Fibroblast of lung (primary cell): Measurements from ENCODE around the gene FEZ2. TPM values are rescaled to one million over a fixed set of nuclear protein-coding genes. Genes with fewer than 3 reads are reported as not detected.

Experiments
- DNase-seq, 2 donors: peaks; one replicate each; pipeline versions ENCODE4 v3.0.0 to v3.0.0-alpha.2; 2010; ENCODE audit warnings: low read depth in 2 of 2
- H2AFZ ChIP-seq: 2 replicates; pipeline ENCODE4 v1.5.1; 2012; ENCODE audit warnings: low read length, control low read depth, inconsistent platforms
- H3K27ac ChIP-seq: 2 replicates; pipeline ENCODE4 v1.5.1; 2011; ENCODE audit warnings: low read length, control low read depth; ENCODE audit not compliant: insufficient read depth
- H3K27me3 ChIP-seq: 2 replicates; pipeline ENCODE4 v1.5.1; 2011; ENCODE audit warnings: mild to moderate bottlenecking, low read length; ENCODE audit not compliant: control insufficient read depth, insufficient read depth
- H3K36me3 ChIP-seq: 2 replicates; pipeline ENCODE4 v1.5.1; 2011; ENCODE audit warnings: low read length; ENCODE audit not compliant: control insufficient read depth, insufficient read depth
- H3K4me1 ChIP-seq: 2 replicates; pipeline ENCODE4 v1.5.1; 2011; ENCODE audit warnings: low read length; ENCODE audit not compliant: control insufficient read depth, insufficient read depth; ENCODE audit errors: extremely low read depth
- H3K4me2 ChIP-seq: 2 replicates; pipeline ENCODE4 v1.5.1; 2011; ENCODE audit warnings: low read length, control low read depth; ENCODE audit not compliant: insufficient read depth; ENCODE audit errors: extremely low read depth
- H3K4me3 ChIP-seq, 4 experiments: fragments of 200-600 bp in 1 of 4; sonication (generic) in 1 of 4; replicated peaks in 1 of 4; 2 replicates each; pipeline ENCODE4 v1.5.1; 2011 to 2016; ENCODE audit warnings: low read length in 4 of 4, low read depth in 3 of 4, mild to moderate bottlenecking in 3 of 4, control low read depth in 2 of 4, inconsistent platforms in 1 of 4, mixed read lengths in 1 of 4; ENCODE audit not compliant: insufficient read depth in 1 of 4; ENCODE audit errors: control extremely low read depth in 1 of 4
- H3K79me2 ChIP-seq: 2 replicates; pipeline ENCODE4 v1.5.1; 2012; ENCODE audit warnings: mild to moderate bottlenecking, low read length, inconsistent platforms; ENCODE audit not compliant: control insufficient read depth, insufficient read depth
- H3K9ac ChIP-seq: 2 replicates; pipeline ENCODE4 v1.5.1; 2011; ENCODE audit warnings: mild to moderate bottlenecking, low read length, control low read depth; ENCODE audit not compliant: insufficient read depth
- H3K9me3 ChIP-seq: 2 replicates; pipeline ENCODE4 v1.5.1; 2012; ENCODE audit warnings: low read depth, low read length; ENCODE audit not compliant: control insufficient read depth, insufficient read depth
- H4K20me1 ChIP-seq: 2 replicates; pipeline ENCODE4 v1.5.1; 2011; ENCODE audit warnings: low read length; ENCODE audit not compliant: control insufficient read depth, insufficient read depth; ENCODE audit errors: extremely low read depth
- CTCF ChIP-seq, 2 donors: IDR thresholded peaks in 1 of 2; conservative IDR thresholded peaks in 1 of 2; 1 replicate in 1 of 2; 2 replicates in 1 of 2; pipeline ENCODE4 v1.5.1; 2011 to 2012; ENCODE audit warnings: low read length in 2 of 2, control low read depth in 1 of 2, inconsistent platforms in 1 of 2, low read depth in 1 of 2, mild to moderate bottlenecking in 1 of 2
- EZH2 ChIP-seq: IDR thresholded peaks from 2 replicates; pipeline ENCODE4 v1.5.1; 2012; ENCODE audit warnings: low read length, control low read depth, mild to moderate bottlenecking; ENCODE audit errors: missing control alignments
- polyA plus RNA-seq, 2 donors: library from polyadenylated mRNA; depleted of rRNA in 1 of 2; stranded (reverse) in 1 of 2; unstranded in 1 of 2; fragments of >200 nt; gene quantifications; 2 replicates each; pipeline ENCODE4 v1.2.1, GENCODE V29; 2011 to 2012; ENCODE audit warnings: missing spikeins in 1 of 2
- total RNA-seq: library from RNA; depleted of rRNA; stranded (reverse); fragments of >200 nt; gene quantifications from 2 replicates; pipeline ENCODE4 v1.2.1, GENCODE V29; 2014

FEZ2 gene
- total and polyA plus RNA-seq, 2 donors (not counting 1 experiment from before 2014, with no cell fraction given), result 64.7 to 86.9 TPM

- Histone ChIP-seq H3K4me3 (no peak overlapping the region), H3K9me3 (no peaks in the 10 kb centered on the region), H3K36me3 (peaks cover 6% of the 10 kb centered on the region), H2AFZ (no peak overlapping the region), H3K4me1 (no peaks in the 10 kb centered on the region), H3K27ac (no peak overlapping the region), H4K20me1 (no peaks in the 10 kb centered on the region), H3K27me3 (no peaks in the 10 kb centered on the region), H3K9ac (no peak overlapping the region), H3K79me2 (peaks cover 11% of the 10 kb centered on the region), H3K4me2 (no peak overlapping the region)
- TF ChIP-seq CTCF (conservative IDR thresholded peaks at IDR 0.05 in 1 of 2, IDR thresholded peaks at IDR 0.05 in 1 of 2; ENCODE audit: low read depth in 1 of 2, low read length in 2 of 2), result no peak
- no peak for TF ChIP-seq EZH2
- no peak for DNase-seq
These were observed 15.4 kb downstream of the FEZ2 start for GRCh38 chr2:36582538-36582937.

GRCh38 chr2:36579297-36579664, 18.7 kb downstream of the FEZ2 start:
- no peak overlapping the region for H3K4me3 ChIP-seq
- H3K27me3 ChIP-seq, result no peaks in the 10 kb centered on the region
- no peak overlapping the region for H3K4me2 ChIP-seq
- no peak for DNase-seq
- no peak overlapping the region for H2AFZ ChIP-seq
- no peak overlapping the region for H3K27ac ChIP-seq
- no peaks in the 10 kb centered on the region for H4K20me1 ChIP-seq
- H3K4me1 ChIP-seq, result no peaks in the 10 kb centered on the region
- H3K36me3 ChIP-seq, result peaks cover 6% of the 10 kb centered on the region
- H3K9ac ChIP-seq, result no peak overlapping the region
- no peaks in the 10 kb centered on the region for H3K9me3 ChIP-seq
- H3K79me2 ChIP-seq, result no peaks in the 10 kb centered on the region
- no peak for TF ChIP-seq CTCF (conservative IDR thresholded peaks at IDR 0.05 in 1 of 2, IDR thresholded peaks at IDR 0.05 in 1 of 2; ENCODE audit: low read depth in 1 of 2, low read length in 2 of 2)
- TF ChIP-seq EZH2, result no peak

GRCh38 chr2:36578343-36579296, 19.3 kb downstream of the FEZ2 start:
- Histone ChIP-seq H2AFZ (no peak overlapping the region), H3K36me3 (peaks cover 6% of the 10 kb centered on the region), H3K27me3 (no peaks in the 10 kb centered on the region), H3K4me2 (no peak overlapping the region), H3K4me1 (no peaks in the 10 kb centered on the region), H3K79me2 (no peaks in the 10 kb centered on the region), H3K27ac (no peak overlapping the region), H4K20me1 (no peaks in the 10 kb centered on the region), H3K9ac (no peak overlapping the region), H3K4me3 (no peak overlapping the region), H3K9me3 (no peaks in the 10 kb centered on the region)
- TF ChIP-seq EZH2 (no peak), CTCF (conservative IDR thresholded peaks at IDR 0.05 in 1 of 2, IDR thresholded peaks at IDR 0.05 in 1 of 2; ENCODE audit: low read depth in 1 of 2, low read length in 2 of 2) (no peak)
- DNase-seq, result peak in 1 of 2 donors; percentile 51
